Activated T-helper 17 cell treated with anti-CD3 and anti-CD28 coated beads, Interleukin-2, amount 50 U/mL, for 72 hours (primary cell): ENCODE measurements around the gene HHATL. TPM values are rescaled to one million over a fixed set of nuclear protein-coding genes. Genes with fewer than 3 reads are reported as not detected.

Experiments
- ATAC-seq: fragments of 150-1000 bp; cut with Tn5 transposase; replicated peaks from 2 replicates; pipeline ENCODE4 v1.10.0; 2021; ENCODE audit warnings: mild to moderate bottlenecking, moderate library complexity
- H3K27ac Mint-ChIP-seq: one replicate; pipeline ENCODE4 v1.8.0; 2022; ENCODE audit warnings: mixed read lengths
- H3K27me3 Mint-ChIP-seq: one replicate; pipeline ENCODE4 v1.8.0; 2022; ENCODE audit warnings: mixed read lengths
- H3K36me3 Mint-ChIP-seq: one replicate; pipeline ENCODE4 v1.8.0; 2022; ENCODE audit warnings: low read depth, mild to moderate bottlenecking, mixed read lengths
- H3K4me1 Mint-ChIP-seq: one replicate; pipeline ENCODE4 v1.8.0; 2022; ENCODE audit warnings: mixed read lengths
- H3K4me3 Mint-ChIP-seq: one replicate; pipeline ENCODE4 v1.8.0; 2022; ENCODE audit warnings: mild to moderate bottlenecking, mixed read lengths
- H3K9me3 Mint-ChIP-seq: one replicate; pipeline ENCODE4 v1.8.0; 2022; ENCODE audit warnings: mixed read lengths
- total RNA-seq, 2 donors: library from RNA; stranded (reverse); gene quantifications; one replicate each; pipeline ENCODE4 v1.2.3, GENCODE V29; 2022

HHATL gene
- total RNA-seq, 2 donors from 2014 or later, result not detected

- Mint-ChIP-seq H3K36me3 (no peaks in the 10 kb centered on the region), H3K27ac (no peak overlapping the region), H3K9me3 (no peaks in the 10 kb centered on the region), H3K4me3 (no peak overlapping the region), H3K27me3 (no peaks in the 10 kb centered on the region), H3K4me1 (no peaks in the 10 kb centered on the region)
- no peak for ATAC-seq
Observed at GRCh38 chr3:42711491-42712343, 9.1 kb upstream of the HHATL start.

GRCh38 chr3:42710323-42711021 lies 7.9 kb upstream of the HHATL start:
- Mint-ChIP-seq H3K27me3 (no peaks in the 10 kb centered on the region), H3K4me1 (no peaks in the 10 kb centered on the region), H3K9me3 (no peaks in the 10 kb centered on the region), H3K36me3 (no peaks in the 10 kb centered on the region), H3K27ac (no peak overlapping the region), H3K4me3 (no peak overlapping the region)
- ATAC-seq, result no peak

- Mint-ChIP-seq H3K27me3 (no peaks in the 10 kb centered on the region), H3K27ac (no peak overlapping the region), H3K4me3 (no peak overlapping the region), H3K4me1 (no peaks in the 10 kb centered on the region), H3K36me3 (no peaks in the 10 kb centered on the region), H3K9me3 (no peaks in the 10 kb centered on the region)
- ATAC-seq, result no peak
Observed at GRCh38 chr3:42709621-42710020, 7.0 kb upstream of the HHATL start.

- no peak for ATAC-seq
- Mint-ChIP-seq H3K36me3 (no peaks in the 10 kb centered on the region), H3K27ac (no peak overlapping the region), H3K4me1 (no peaks in the 10 kb centered on the region), H3K4me3 (no peak overlapping the region), H3K9me3 (no peaks in the 10 kb centered on the region), H3K27me3 (no peaks in the 10 kb centered on the region)
Observed at GRCh38 chr3:42708611-42709151, 6.1 kb upstream of the HHATL start.

- Mint-ChIP-seq H3K27ac (no peak overlapping the region), H3K36me3 (no peaks in the 10 kb centered on the region), H3K4me3 (no peak overlapping the region), H3K9me3 (no peaks in the 10 kb centered on the region), H3K4me1 (no peaks in the 10 kb centered on the region), H3K27me3 (no peaks in the 10 kb centered on the region)
- no peak for ATAC-seq
Observed at GRCh38 chr3:42707620-42708355, 5.2 kb upstream of the HHATL start.

- Mint-ChIP-seq H3K27me3 (no peaks in the 10 kb centered on the region), H3K36me3 (no peaks in the 10 kb centered on the region), H3K4me3 (no peak overlapping the region), H3K9me3 (no peaks in the 10 kb centered on the region), H3K4me1 (no peaks in the 10 kb centered on the region), H3K27ac (peak overlapping the region; percentile 10)
- ATAC-seq, result no peak
Observed at GRCh38 chr3:42706721-42707619, 4.4 kb upstream of the HHATL start.

GRCh38 chr3:42705962-42706585 lies 3.5 kb upstream of the HHATL start:
- Mint-ChIP-seq H3K27me3 (no peaks in the 10 kb centered on the region), H3K4me3 (no peak overlapping the region), H3K36me3 (no peaks in the 10 kb centered on the region), H3K4me1 (no peaks in the 10 kb centered on the region), H3K9me3 (no peaks in the 10 kb centered on the region), H3K27ac (no peak overlapping the region)
- ATAC-seq, result no peak

GRCh38 chr3:42705058-42705767 lies 2.6 kb upstream of the HHATL start:
- no peak overlapping the region for H3K4me3 Mint-ChIP-seq
- H3K4me1 Mint-ChIP-seq, result no peaks in the 10 kb centered on the region
- H3K36me3 Mint-ChIP-seq, result no peaks in the 10 kb centered on the region
- no peak overlapping the region for H3K27ac Mint-ChIP-seq
- H3K9me3 Mint-ChIP-seq, result no peaks in the 10 kb centered on the region
- no peak for ATAC-seq
- H3K27me3 Mint-ChIP-seq, result no peaks in the 10 kb centered on the region

GRCh38 chr3:42704136-42704841 lies 1.7 kb upstream of the HHATL start:
- ATAC-seq, result no peak
- H3K4me1 Mint-ChIP-seq, result no peaks in the 10 kb centered on the region
- H3K27ac Mint-ChIP-seq, result no peak overlapping the region
- no peaks in the 10 kb centered on the region for H3K36me3 Mint-ChIP-seq
- no peaks in the 10 kb centered on the region for H3K9me3 Mint-ChIP-seq
- H3K4me3 Mint-ChIP-seq, result no peak overlapping the region
- no peaks in the 10 kb centered on the region for H3K27me3 Mint-ChIP-seq

GRCh38 chr3:42703695-42704025 lies 1.1 kb upstream of the HHATL start:
- Mint-ChIP-seq H3K4me1 (no peaks in the 10 kb centered on the region), H3K27me3 (no peaks in the 10 kb centered on the region), H3K36me3 (no peaks in the 10 kb centered on the region), H3K9me3 (no peaks in the 10 kb centered on the region), H3K4me3 (no peak overlapping the region), H3K27ac (no peak overlapping the region)
- ATAC-seq, result no peak

GRCh38 chr3:42702982-42703694 lies 540 bp upstream of the HHATL start:
- Mint-ChIP-seq H3K27me3 (no peaks in the 10 kb centered on the region), H3K4me3 (no peak overlapping the region), H3K4me1 (no peaks in the 10 kb centered on the region), H3K27ac (no peak overlapping the region), H3K36me3 (no peaks in the 10 kb centered on the region), H3K9me3 (no peaks in the 10 kb centered on the region)
- no peak for ATAC-seq

GRCh38 chr3:42701371-42702065 lies 1.1 kb downstream of the HHATL start:
- H3K27ac Mint-ChIP-seq, result no peak overlapping the region
- H3K36me3 Mint-ChIP-seq, result no peaks in the 10 kb centered on the region
- H3K9me3 Mint-ChIP-seq, result no peaks in the 10 kb centered on the region
- ATAC-seq, result peak; percentile 64
- no peaks in the 10 kb centered on the region for H3K4me1 Mint-ChIP-seq
- no peaks in the 10 kb centered on the region for H3K27me3 Mint-ChIP-seq
- H3K4me3 Mint-ChIP-seq, result no peak overlapping the region
